HepG2 (cell line): ENCODE measurements around the gene GRIK3. TPM values are rescaled to one million over a fixed set of nuclear protein-coding genes. Genes with fewer than 3 reads are reported as not detected.

Experiments
- ATAC-seq: fragments of 200-7000 bp; cut with Tn5 transposase; 3 replicates; pipeline ENCODE4 v1.9.1; 2020; ENCODE audit warnings: mild to moderate bottlenecking, moderate library complexity
- BruUV-seq: library from RNA; stranded (reverse); fragments of 400-500 nt; replicated peaks from 2 replicates; lab custom pipeline; 2021; lab: Mats Ljungman, UMichigan
- CTCF ChIA-PET: fragments of 300-600 bp; formaldehyde crosslinking; extraction: SDS; loops from one replicate; lab custom pipeline; 2021; ENCODE audit warnings: low total read pairs, inconsistent platforms, low intra/inter-chr PET ratio; lab: Yijun Ruan, JAX
- POLR2A ChIA-PET: fragments of 350-600 bp; sonication (Branson Sonifier 250); formaldehyde crosslinking; loops from one replicate; lab custom pipeline; 2020; ENCODE audit warnings: antibody characterized with exemption, inconsistent platforms; lab: Yijun Ruan, JAX
- DNase-seq: peaks from one replicate; pipeline ENCODE4 v3.0.0-alpha.2; 2015; ENCODE audit warnings: low spot score
- FAIRE-seq: peaks from 3 replicates; lab custom pipeline; 2011; peaks lifted over from hg19 to GRCh38; lab: Jason Lieb, UNC
- H2AFZ ChIP-seq: one replicate; pipeline ENCODE4 v1.6.1; 2011; ENCODE audit warnings: low read length, inconsistent platforms
- H3K27ac ChIP-seq: fragments of 300-600 bp; 3 replicates; pipeline ENCODE4 v1.8.0; 2011; ENCODE audit warnings: mixed run types, mild to moderate bottlenecking, mixed read lengths, low read length, inconsistent platforms; ENCODE audit not compliant: insufficient read depth; ENCODE audit errors: extremely low read length
- H3K27me3 ChIP-seq, 2 experiments: fragments of 200-600 bp in 1 of 2; 2 replicates in 1 of 2; 3 replicates in 1 of 2; pipeline versions ENCODE4 v1.6.0 to v1.8.0; 2011; ENCODE audit warnings: low read length in 2 of 2, mild to moderate bottlenecking in 2 of 2, moderate library complexity in 2 of 2, inconsistent platforms in 1 of 2; ENCODE audit not compliant: insufficient read depth in 2 of 2, control insufficient read depth in 1 of 2
- H3K36me3 ChIP-seq, 2 experiments: fragments of 200-600 bp in 1 of 2; replicated peaks in 1 of 2; 2 replicates in 1 of 2; 3 replicates in 1 of 2; pipeline versions ENCODE4 v1.5.1 to v1.8.0; 2011; ENCODE audit warnings: low read length in 2 of 2, inconsistent platforms in 1 of 2; ENCODE audit not compliant: insufficient read depth in 2 of 2, control insufficient read depth in 1 of 2
- H3K4me1 ChIP-seq: 2 replicates; pipeline ENCODE4 v1.5.1; 2012; ENCODE audit warnings: low read length, inconsistent platforms; ENCODE audit not compliant: insufficient read depth
- H3K4me2 ChIP-seq: 2 replicates; pipeline ENCODE4 v1.6.0; 2011; ENCODE audit warnings: low read depth, low read length, inconsistent platforms
- H3K4me3 ChIP-seq, 3 experiments: fragments of 200-600 bp in 1 of 3; sonication (generic), shearing (Covaris generic) in 1 of 3; replicated peaks in 1 of 3; 2 replicates each; pipeline ENCODE4 v1.5.1; 2011 to 2016; ENCODE audit warnings: low read length in 3 of 3, inconsistent platforms in 2 of 3, low read depth in 2 of 3, mild to moderate bottlenecking in 2 of 3, control low read depth in 1 of 3, mixed read lengths in 1 of 3; ENCODE audit not compliant: insufficient read depth in 1 of 3
- H3K79me2 ChIP-seq: one replicate; pipeline ENCODE4 v1.6.1; 2011; ENCODE audit warnings: low read length, inconsistent platforms; ENCODE audit not compliant: insufficient read depth
- H3K9ac ChIP-seq: 2 replicates; pipeline ENCODE4 v1.6.0; 2011; ENCODE audit warnings: mild to moderate bottlenecking, low read depth, low read length, inconsistent platforms; ENCODE audit not compliant: insufficient read depth
- H3K9me3 ChIP-seq: 2 replicates; pipeline ENCODE4 v1.5.1; 2012; ENCODE audit warnings: mild to moderate bottlenecking, low read length
- H4K20me1 ChIP-seq: 2 replicates; pipeline ENCODE4 v1.6.0; 2011; ENCODE audit warnings: inconsistent platforms, mild to moderate bottlenecking, low read length, moderate library complexity; ENCODE audit not compliant: insufficient read depth
- FLYWCH1 ChIP-seq: sonication (generic); formaldehyde crosslinking; IDR thresholded peaks from 2 replicates; pipeline ENCODE4 v1.8.1; 2023; ENCODE audit warnings: mild to moderate bottlenecking, missing genetic modification reagents
- MEIS2 ChIP-seq: sonication (generic); formaldehyde crosslinking; IDR thresholded peaks from 2 replicates; pipeline ENCODE4 v1.9.0; 2021; ENCODE audit warnings: mild to moderate bottlenecking, missing genetic modification reagents
- MXD1 ChIP-seq: sonication (generic); formaldehyde crosslinking; IDR thresholded peaks from 2 replicates; pipeline ENCODE4 v1.4.0; 2020; ENCODE audit warnings: mild to moderate bottlenecking, missing genetic modification reagents
- NRL ChIP-seq: sonication (generic); formaldehyde crosslinking; IDR thresholded peaks from 2 replicates; pipeline ENCODE4 v1.5.0; 2020; ENCODE audit warnings: missing genetic modification reagents, mild to moderate bottlenecking, moderate library complexity, borderline replicate concordance
- PAF1 ChIP-seq: IDR thresholded peaks from 2 replicates; pipeline ENCODE4 v1.6.1; 2016; ENCODE audit warnings: missing genetic modification reagents, missing compliant biosample characterization
- POGZ ChIP-seq: sonication (generic); formaldehyde crosslinking; IDR thresholded peaks from 2 replicates; pipeline ENCODE4 v1.4.0; 2020; ENCODE audit warnings: mild to moderate bottlenecking, missing genetic modification reagents
- RFX5 ChIP-seq: IDR thresholded peaks from 2 replicates; pipeline ENCODE4 v1.6.1; 2011; ENCODE audit warnings: low read depth, low read length, improper control_type of control experiment
- RORA ChIP-seq: sonication (generic); formaldehyde crosslinking; IDR thresholded peaks from 2 replicates; pipeline ENCODE4 v1.5.0; 2020; ENCODE audit warnings: mild to moderate bottlenecking, missing genetic modification reagents, moderate library complexity
- SIX4 ChIP-seq: sonication (generic); formaldehyde crosslinking; IDR thresholded peaks from 2 replicates; pipeline ENCODE4 v1.4.0; 2020; ENCODE audit warnings: missing genetic modification reagents
- TBP ChIP-seq: sonication (generic); formaldehyde crosslinking; IDR thresholded peaks from 2 replicates; pipeline ENCODE4 v1.5.0; 2020; ENCODE audit warnings: missing genetic modification reagents
- ZNF33A ChIP-seq: sonication (generic); formaldehyde crosslinking; IDR thresholded peaks from 2 replicates; pipeline ENCODE4 v1.5.1; 2020; ENCODE audit warnings: missing genetic modification reagents, mild to moderate bottlenecking, moderate library complexity, borderline replicate concordance
- ZNF34 ChIP-seq: sonication (generic); formaldehyde crosslinking; IDR thresholded peaks from 2 replicates; pipeline ENCODE4 v1.4.0; 2020; ENCODE audit warnings: mild to moderate bottlenecking, missing genetic modification reagents, borderline replicate concordance
- ZNF792 ChIP-seq: IDR thresholded peaks from 2 replicates; pipeline ENCODE4 v1.6.1; 2016
- WGBS: methylation state at CpG from one replicate; pipeline ENCODE4 v1.1.6; 2017; ENCODE audit warnings: low lambda C conversion rate; 5-methylcytosine and 5-hydroxymethylcytosine counted together
- in situ Hi-C: cut with HindIII; loops from 2 replicates; pipeline ENCODE4 v1.10.0; 2017; ENCODE audit warnings: low pct_unique_long_range_greater_than_20kb; ENCODE audit not compliant: extremely low pct_ligation_motif_present
- intact Hi-C: fragments of 100-400 bp; cut with micrococcal nuclease; formaldehyde crosslinking; loops from one replicate; pipeline ENCODE4 v1.10.0; 2022; ENCODE audit not compliant: unreplicated experiment
- polyA plus RNA-seq, 8 experiments: library from polyadenylated mRNA; depleted of rRNA in 3 of 8; stranded (reverse) in 7 of 8; unstranded in 1 of 8; fragments of >200 nt; fragmentation: Illumina TruSeq in 4 of 8; extraction: Trizol in 4 of 8; gene quantifications; 2 replicates each; pipeline versions ENCODE4 v1.2.1 to v1.2.3, GENCODE V29; 2011 to 2016; ENCODE audit warnings: low read depth in 4 of 8, missing spikeins in 1 of 8, mixed read lengths in 1 of 8; ENCODE audit not compliant: insufficient read depth in 1 of 8
- total RNA-seq, 5 experiments: library from RNA; depleted of rRNA; stranded (reverse); fragments of >200 nt; fragmentation: Illumina TruSeq; extraction: Trizol; gene quantifications; 2 replicates each; pipeline ENCODE4 v1.2.3, GENCODE V29; 2016; ENCODE audit warnings: low read depth in 1 of 5
- TF ChIP-seq, protein P1 (sequence below): sonication (generic); formaldehyde crosslinking; IDR thresholded peaks from 2 replicates; pipeline ENCODE4 v1.4.0; 2020; ENCODE audit warnings: missing genetic modification reagents, borderline replicate concordance
- TF ChIP-seq, protein P2 (sequence below): sonication (generic); formaldehyde crosslinking; IDR thresholded peaks from 2 replicates; pipeline ENCODE4 v1.4.0; 2020; ENCODE audit warnings: low read depth, missing genetic modification reagents

The GRIK3 gene
- total and polyA plus RNA-seq, 2 of the 13 experiments (the other 11 are each of a cell fraction or from before 2014, with no cell fraction given) = not detected

- TF ChIP-seq, protein P1, sequence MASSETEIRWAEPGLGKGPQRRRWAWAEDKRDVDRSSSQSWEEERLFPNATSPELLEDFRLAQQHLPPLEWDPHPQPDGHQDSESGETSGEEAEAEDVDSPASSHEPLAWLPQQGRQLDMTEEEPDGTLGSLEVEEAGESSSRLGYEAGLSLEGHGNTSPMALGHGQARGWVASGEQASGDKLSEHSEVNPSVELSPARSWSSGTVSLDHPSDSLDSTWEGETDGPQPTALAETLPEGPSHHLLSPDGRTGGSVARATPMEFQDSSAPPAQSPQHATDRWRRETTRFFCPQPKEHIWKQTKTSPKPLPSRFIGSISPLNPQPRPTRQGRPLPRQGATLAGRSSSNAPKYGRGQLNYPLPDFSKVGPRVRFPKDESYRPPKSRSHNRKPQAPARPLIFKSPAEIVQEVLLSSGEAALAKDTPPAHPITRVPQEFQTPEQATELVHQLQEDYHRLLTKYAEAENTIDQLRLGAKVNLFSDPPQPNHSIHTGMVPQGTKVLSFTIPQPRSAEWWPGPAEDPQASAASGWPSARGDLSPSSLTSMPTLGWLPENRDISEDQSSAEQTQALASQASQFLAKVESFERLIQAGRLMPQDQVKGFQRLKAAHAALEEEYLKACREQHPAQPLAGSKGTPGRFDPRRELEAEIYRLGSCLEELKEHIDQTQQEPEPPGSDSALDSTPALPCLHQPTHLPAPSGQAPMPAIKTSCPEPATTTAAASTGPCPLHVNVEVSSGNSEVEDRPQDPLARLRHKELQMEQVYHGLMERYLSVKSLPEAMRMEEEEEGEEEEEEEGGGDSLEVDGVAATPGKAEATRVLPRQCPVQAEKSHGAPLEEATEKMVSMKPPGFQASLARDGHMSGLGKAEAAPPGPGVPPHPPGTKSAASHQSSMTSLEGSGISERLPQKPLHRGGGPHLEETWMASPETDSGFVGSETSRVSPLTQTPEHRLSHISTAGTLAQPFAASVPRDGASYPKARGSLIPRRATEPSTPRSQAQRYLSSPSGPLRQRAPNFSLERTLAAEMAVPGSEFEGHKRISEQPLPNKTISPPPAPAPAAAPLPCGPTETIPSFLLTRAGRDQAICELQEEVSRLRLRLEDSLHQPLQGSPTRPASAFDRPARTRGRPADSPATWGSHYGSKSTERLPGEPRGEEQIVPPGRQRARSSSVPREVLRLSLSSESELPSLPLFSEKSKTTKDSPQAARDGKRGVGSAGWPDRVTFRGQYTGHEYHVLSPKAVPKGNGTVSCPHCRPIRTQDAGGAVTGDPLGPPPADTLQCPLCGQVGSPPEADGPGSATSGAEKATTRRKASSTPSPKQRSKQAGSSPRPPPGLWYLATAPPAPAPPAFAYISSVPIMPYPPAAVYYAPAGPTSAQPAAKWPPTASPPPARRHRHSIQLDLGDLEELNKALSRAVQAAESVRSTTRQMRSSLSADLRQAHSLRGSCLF = no peak
Measured at GRCh38 chr1:36876990-36877389, 157.3 kb downstream of the GRIK3 start (continued).

DNA sequence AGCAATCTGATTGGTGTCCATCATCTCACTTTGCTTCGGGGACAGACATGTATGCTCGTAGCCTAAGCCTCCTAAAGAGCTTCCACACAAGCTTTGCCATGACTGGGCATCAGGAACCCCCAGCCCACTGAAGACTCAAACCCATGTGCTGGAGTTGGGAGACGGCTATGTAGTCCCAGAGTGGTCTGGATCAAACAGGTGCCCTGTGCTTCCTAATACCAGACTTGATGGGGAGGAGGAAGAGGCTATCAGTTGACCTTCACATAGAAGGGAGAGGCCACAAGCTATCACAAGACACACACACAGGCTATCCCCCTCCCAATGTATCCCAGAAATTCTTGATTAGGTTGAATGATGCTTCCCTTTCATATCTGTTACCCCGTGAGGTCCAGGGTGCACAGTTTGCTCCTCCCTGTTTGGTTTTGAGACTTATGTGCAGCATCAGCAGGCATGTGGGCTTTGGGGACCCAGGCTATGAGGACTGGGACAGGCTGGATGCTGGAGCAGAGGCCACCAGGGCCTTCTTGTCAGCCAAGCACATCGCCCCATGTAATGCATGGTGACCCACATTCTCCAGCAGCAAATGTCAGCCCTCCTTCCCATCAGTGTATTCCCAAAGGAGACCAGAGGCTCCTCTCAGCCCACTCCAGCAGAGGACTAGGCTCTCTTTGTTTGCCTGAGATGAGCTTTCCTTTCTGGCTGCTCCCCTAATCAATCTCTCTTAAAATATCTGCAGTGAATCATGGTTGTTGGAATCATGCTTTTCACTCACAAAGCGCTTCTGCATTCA is 159.8 kb downstream of the GRIK3 start:
- H3K36me3 ChIP-seq = no peaks in the 10 kb centered on the region
- H3K79me2 ChIP-seq = no peaks in the 10 kb centered on the region
- no peak for DNase-seq
- CTCF ChIA-PET = no interaction called here
- WGBS = 9% methylated on average over 4 of the region's 6 CpGs
- H4K20me1 ChIP-seq = no peaks in the 10 kb centered on the region
- H3K4me3 ChIP-seq = no peak overlapping the region
- no peak overlapping the region for H3K4me2 ChIP-seq
- POLR2A ChIA-PET = no interaction called here
- H3K27me3 ChIP-seq = no peaks in the 10 kb centered on the region; a peak in 1 of 5 replicates
- no peaks in the 10 kb centered on the region for H3K4me1 ChIP-seq
- FAIRE-seq = no peak
- H3K9me3 ChIP-seq = no peaks in the 10 kb centered on the region
- in situ Hi-C loops (no loop called here), intact Hi-C loops (no loop called here)
- no peak for ATAC-seq
- H2AFZ ChIP-seq = no peak overlapping the region
- no peak overlapping the region for H3K9ac ChIP-seq
- BruUV-seq = no TSS peak
- H3K27ac ChIP-seq = no peak overlapping the region
- TF ChIP-seq POGZ = no peak
- TF ChIP-seq ZNF33A (CRISPR knock-in tag) = no peak
- no peak for TF ChIP-seq SIX4 (CRISPR knock-in tag)
- no peak for TF ChIP-seq FLYWCH1 (CRISPR knock-in tag)
- TF ChIP-seq PAF1 (CRISPR knock-in tag) = no peak
- no peak for TF ChIP-seq RFX5
- no peak for TF ChIP-seq ZNF34 (CRISPR knock-in tag)
- TF ChIP-seq TBP (CRISPR knock-in tag) = no peak
- TF ChIP-seq, protein P2, sequence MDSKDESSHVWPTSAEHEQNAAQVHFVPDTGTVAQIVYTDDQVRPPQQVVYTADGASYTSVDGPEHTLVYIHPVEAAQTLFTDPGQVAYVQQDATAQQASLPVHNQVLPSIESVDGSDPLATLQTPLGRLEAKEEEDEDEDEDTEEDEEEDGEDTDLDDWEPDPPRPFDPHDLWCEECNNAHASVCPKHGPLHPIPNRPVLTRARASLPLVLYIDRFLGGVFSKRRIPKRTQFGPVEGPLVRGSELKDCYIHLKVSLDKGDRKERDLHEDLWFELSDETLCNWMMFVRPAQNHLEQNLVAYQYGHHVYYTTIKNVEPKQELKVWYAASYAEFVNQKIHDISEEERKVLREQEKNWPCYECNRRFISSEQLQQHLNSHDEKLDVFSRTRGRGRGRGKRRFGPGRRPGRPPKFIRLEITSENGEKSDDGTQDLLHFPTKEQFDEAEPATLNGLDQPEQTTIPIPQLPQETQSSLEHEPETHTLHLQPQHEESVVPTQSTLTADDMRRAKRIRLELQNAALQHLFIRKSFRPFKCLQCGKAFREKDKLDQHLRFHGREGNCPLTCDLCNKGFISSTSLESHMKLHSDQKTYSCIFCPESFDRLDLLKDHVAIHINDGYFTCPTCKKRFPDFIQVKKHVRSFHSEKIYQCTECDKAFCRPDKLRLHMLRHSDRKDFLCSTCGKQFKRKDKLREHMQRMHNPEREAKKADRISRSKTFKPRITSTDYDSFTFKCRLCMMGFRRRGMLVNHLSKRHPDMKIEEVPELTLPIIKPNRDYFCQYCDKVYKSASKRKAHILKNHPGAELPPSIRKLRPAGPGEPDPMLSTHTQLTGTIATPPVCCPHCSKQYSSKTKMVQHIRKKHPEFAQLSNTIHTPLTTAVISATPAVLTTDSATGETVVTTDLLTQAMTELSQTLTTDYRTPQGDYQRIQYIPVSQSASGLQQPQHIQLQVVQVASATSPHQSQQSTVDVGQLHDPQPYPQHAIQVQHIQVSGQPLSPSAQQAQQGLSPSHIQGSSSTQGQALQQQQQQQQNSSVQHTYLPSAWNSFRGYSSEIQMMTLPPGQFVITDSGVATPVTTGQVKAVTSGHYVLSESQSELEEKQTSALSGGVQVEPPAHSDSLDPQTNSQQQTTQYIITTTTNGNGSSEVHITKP (CRISPR knock-in tag) = no peak
- no peak for TF ChIP-seq MEIS2 (CRISPR knock-in tag)
- TF ChIP-seq RORA (CRISPR knock-in tag) = no peak
- TF ChIP-seq ZNF792 (CRISPR knock-in tag) = no peak
- no peak for TF ChIP-seq NRL (CRISPR knock-in tag)
- no peak for TF ChIP-seq MXD1 (CRISPR knock-in tag)
